H9 (cell line): ENCODE data around the gene NIN. TPM values are rescaled to one million over a fixed set of nuclear protein-coding genes. Genes with fewer than 3 reads are reported as not detected.

ENCODE experiments used
- DNase-seq: peaks from one replicate; pipeline ENCODE4 v3.0.0-alpha.2; 2017
- H2AFZ ChIP-seq: one replicate; pipeline ENCODE4 v1.6.1; 2013; ENCODE audit warnings: mild to moderate bottlenecking, low read length, control low read depth, moderate library complexity
- H2AK5ac ChIP-seq: 2 replicates; pipeline ENCODE4 v1.6.1; 2013; ENCODE audit warnings: low read length, control low read depth, mixed read lengths; ENCODE audit not compliant: insufficient read length
- H2BK120ac ChIP-seq: one replicate; pipeline ENCODE4 v1.6.1; 2013; ENCODE audit warnings: low read depth, mild to moderate bottlenecking, low read length, control low read depth, inconsistent platforms; ENCODE audit not compliant: poor library complexity, severe bottlenecking
- H2BK12ac ChIP-seq: 2 replicates; pipeline ENCODE4 v1.6.1; 2013; ENCODE audit warnings: low read length, control low read depth, mixed read lengths, low read depth; ENCODE audit not compliant: insufficient read length
- H2BK15ac ChIP-seq: 2 replicates; pipeline ENCODE4 v1.6.1; 2013; ENCODE audit warnings: low read depth, low read length, control low read depth
- H2BK20ac ChIP-seq: one replicate; pipeline ENCODE4 v1.6.1; 2013; ENCODE audit warnings: low read depth, mild to moderate bottlenecking, low read length, control low read depth, inconsistent platforms; ENCODE audit not compliant: poor library complexity, severe bottlenecking
- H2BK5ac ChIP-seq: 2 replicates; pipeline ENCODE4 v1.6.1; 2013; ENCODE audit warnings: low read length, control low read depth, mixed read lengths; ENCODE audit not compliant: insufficient read length
- H3K14ac ChIP-seq: 2 replicates; pipeline ENCODE4 v1.6.1; 2013; ENCODE audit warnings: low read length, control low read depth; ENCODE audit not compliant: insufficient read depth
- H3K18ac ChIP-seq: 2 replicates; pipeline ENCODE4 v1.6.1; 2013; ENCODE audit warnings: low read depth, mild to moderate bottlenecking, mixed read lengths, low read length, control low read depth; ENCODE audit not compliant: insufficient read length
- H3K23ac ChIP-seq: 2 replicates; pipeline ENCODE4 v1.6.1; 2013; ENCODE audit warnings: low read length, control low read depth, mixed read lengths, low read depth; ENCODE audit not compliant: insufficient read length
- H3K23me2 ChIP-seq: 2 replicates; pipeline ENCODE4 v1.6.1; 2013; ENCODE audit warnings: low read depth, mild to moderate bottlenecking, mixed read lengths, low read length, control low read depth; ENCODE audit not compliant: insufficient read length, poor library complexity, severe bottlenecking
- H3K27ac ChIP-seq: 2 replicates; pipeline ENCODE4 v1.5.1; 2013; ENCODE audit warnings: low read length, control low read depth, mixed read lengths, low read depth; ENCODE audit not compliant: insufficient read length
- H3K27me3 ChIP-seq: 2 replicates; pipeline ENCODE4 v1.6.1; 2013; ENCODE audit warnings: low read length, control low read depth, inconsistent platforms; ENCODE audit not compliant: insufficient read depth
- H3K4ac ChIP-seq: 2 replicates; pipeline ENCODE4 v1.6.1; 2013; ENCODE audit warnings: low read depth, mild to moderate bottlenecking, control low read depth, inconsistent platforms, low read length, moderate library complexity
- H3K4me1 ChIP-seq: 2 replicates; pipeline ENCODE4 v1.6.1; 2013; ENCODE audit warnings: low read length, control low read depth, inconsistent platforms; ENCODE audit not compliant: insufficient read depth
- H3K4me2 ChIP-seq: 2 replicates; pipeline ENCODE4 v1.6.1; 2013; ENCODE audit warnings: low read length, control low read depth, mixed read lengths; ENCODE audit not compliant: insufficient read length, insufficient read depth
- H3K56ac ChIP-seq: 2 replicates; pipeline ENCODE4 v1.6.1; 2013; ENCODE audit warnings: low read depth, mild to moderate bottlenecking, mixed read lengths, low read length, control low read depth; ENCODE audit not compliant: insufficient read length
- H3K79me1 ChIP-seq: 2 replicates; pipeline ENCODE4 v1.6.1; 2013; ENCODE audit warnings: low read depth, mild to moderate bottlenecking, moderate library complexity, low read length, control low read depth, inconsistent platforms; ENCODE audit not compliant: insufficient read depth, poor library complexity, severe bottlenecking
- H3K79me2 ChIP-seq: 2 replicates; pipeline ENCODE4 v1.6.1; 2013; ENCODE audit warnings: low read length, control low read depth, inconsistent platforms; ENCODE audit not compliant: insufficient read depth
- H3K9ac ChIP-seq: 2 replicates; pipeline ENCODE4 v1.6.1; 2013; ENCODE audit warnings: low read length, control low read depth, mixed read lengths; ENCODE audit not compliant: insufficient read length; ENCODE audit errors: extremely low read depth
- H3K9me3 ChIP-seq: one replicate; pipeline ENCODE4 v1.6.1; 2013; ENCODE audit warnings: low read depth, low read length, inconsistent platforms; ENCODE audit not compliant: control insufficient read depth
- H3T11ph ChIP-seq: one replicate; pipeline ENCODE4 v1.6.1; 2013; ENCODE audit warnings: mild to moderate bottlenecking, low read length, control low read depth, inconsistent platforms
- H4K20me1 ChIP-seq: one replicate; pipeline ENCODE4 v1.6.1; 2013; ENCODE audit not compliant: control insufficient read depth, insufficient read length, insufficient read depth
- H4K5ac ChIP-seq: 2 replicates; pipeline ENCODE4 v1.6.1; 2013; ENCODE audit warnings: low read depth, mild to moderate bottlenecking, mixed read lengths, low read length, control low read depth; ENCODE audit not compliant: insufficient read length
- H4K8ac ChIP-seq: replicated peaks from 2 replicates; pipeline ENCODE4 v1.6.1; 2013; ENCODE audit warnings: low read length, control low read depth, mixed read lengths, low read depth; ENCODE audit not compliant: insufficient read length
- H4K91ac ChIP-seq: 2 replicates; pipeline ENCODE4 v1.6.1; 2013; ENCODE audit warnings: low read depth, mild to moderate bottlenecking, moderate library complexity, mixed read lengths, low read length, control low read depth; ENCODE audit not compliant: insufficient read length
- H3K27ac Mint-ChIP-seq, 3 experiments: 2 replicates in 2 of 3; 3 replicates in 1 of 3; pipeline ENCODE4 v1.8.0; 2020 to 2021; ENCODE audit warnings: mixed read lengths in 3 of 3, mild to moderate bottlenecking in 1 of 3, moderate library complexity in 1 of 3
- H3K27me3 Mint-ChIP-seq: 2 replicates; pipeline ENCODE4 v1.8.0; 2021; ENCODE audit warnings: low read depth, mild to moderate bottlenecking, moderate library complexity, mixed read lengths
- H3K36me3 Mint-ChIP-seq, 3 experiments: 2 replicates in 2 of 3; 3 replicates in 1 of 3; pipeline ENCODE4 v1.8.0; 2020 to 2021; ENCODE audit warnings: low read depth in 3 of 3, mixed read lengths in 3 of 3; ENCODE audit not compliant: insufficient read depth in 1 of 3
- H3K4me1 Mint-ChIP-seq, 2 experiments: 2 replicates each; pipeline ENCODE4 v1.8.0; 2020; ENCODE audit warnings: mixed read lengths in 2 of 2
- H3K4me3 Mint-ChIP-seq, 2 experiments: 2 replicates in 1 of 2; 3 replicates in 1 of 2; pipeline ENCODE4 v1.8.0; 2020 to 2021; ENCODE audit warnings: mild to moderate bottlenecking in 2 of 2, mixed read lengths in 2 of 2, moderate library complexity in 1 of 2
- H3K9me3 Mint-ChIP-seq, 2 experiments: 2 replicates in 1 of 2; 3 replicates in 1 of 2; pipeline ENCODE4 v1.8.0; 2020; ENCODE audit warnings: mild to moderate bottlenecking in 2 of 2, mixed read lengths in 2 of 2, moderate library complexity in 1 of 2
- WGBS: extraction: QIAGEN DNeasy Blood & Tissue Kit; methylation state at CpG from one replicate; pipeline ENCODE4 v1.1.7; 2013; ENCODE audit warnings: missing lambda C conversion rate, low lambda C conversion rate, mixed read lengths; ENCODE audit not compliant: insufficient read length; ENCODE audit errors: extremely low coverage; 5-methylcytosine and 5-hydroxymethylcytosine counted together
- total RNA-seq: library from RNA; stranded (reverse); gene quantifications from 2 replicates; pipeline ENCODE4 v1.2.1, GENCODE V29; 2021
- TF ChIP-seq, protein P1 (sequence below): fragments of 200-600 bp; sonication (generic); conservative IDR thresholded peaks from 3 replicates; pipeline ENCODE4 v1.8.0; 2021; ENCODE audit warnings: antibody characterized with exemption, mild to moderate bottlenecking

NIN gene
- total RNA-seq, 1 experiment from 2014 or later: 18.4 TPM

DNA sequence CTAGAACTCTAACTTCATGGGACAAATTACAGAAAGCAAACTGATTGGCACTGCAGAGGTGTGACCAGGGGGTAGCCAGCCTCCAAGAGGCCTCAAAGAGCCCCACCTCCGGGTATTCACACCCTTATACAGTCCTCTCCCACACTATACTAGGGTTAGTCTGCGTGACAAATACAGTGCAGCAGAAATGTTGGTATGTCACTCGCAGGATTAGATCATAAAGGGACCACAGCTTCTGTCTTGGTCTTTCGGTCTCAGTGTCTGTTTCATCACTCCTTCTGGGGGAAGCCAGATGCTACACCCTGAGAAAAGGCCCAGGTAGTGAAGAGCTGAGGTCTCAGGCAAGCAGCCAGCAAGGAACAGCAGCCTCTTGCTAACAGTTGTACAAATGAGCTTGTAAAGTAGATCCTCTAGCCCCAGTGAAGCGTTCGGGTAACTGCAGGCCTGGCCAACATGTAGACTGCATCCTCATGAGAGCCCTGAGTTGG is 94.0 kb downstream of the NIN start:
- H3K79me1 ChIP-seq: no peaks in the 10 kb centered on the region
- WGBS: no CpG with 5 or more reads among the region's 6 CpGs
- no peaks in the 10 kb centered on the region for H3K9me3 Mint-ChIP-seq
- no peak overlapping the region for H3K4me2 ChIP-seq
- H3K14ac ChIP-seq: no peak overlapping the region
- H3K4ac ChIP-seq: no peak overlapping the region
- DNase-seq: no peak
- H3K9ac ChIP-seq: no peak overlapping the region
- no peak overlapping the region for H3K27ac Mint-ChIP-seq
- no peak overlapping the region for H2BK5ac ChIP-seq
- no peak overlapping the region for H2AK5ac ChIP-seq
- no peak overlapping the region for H3K56ac ChIP-seq
- no peak overlapping the region for H2BK120ac ChIP-seq
- TF ChIP-seq, protein P1, sequence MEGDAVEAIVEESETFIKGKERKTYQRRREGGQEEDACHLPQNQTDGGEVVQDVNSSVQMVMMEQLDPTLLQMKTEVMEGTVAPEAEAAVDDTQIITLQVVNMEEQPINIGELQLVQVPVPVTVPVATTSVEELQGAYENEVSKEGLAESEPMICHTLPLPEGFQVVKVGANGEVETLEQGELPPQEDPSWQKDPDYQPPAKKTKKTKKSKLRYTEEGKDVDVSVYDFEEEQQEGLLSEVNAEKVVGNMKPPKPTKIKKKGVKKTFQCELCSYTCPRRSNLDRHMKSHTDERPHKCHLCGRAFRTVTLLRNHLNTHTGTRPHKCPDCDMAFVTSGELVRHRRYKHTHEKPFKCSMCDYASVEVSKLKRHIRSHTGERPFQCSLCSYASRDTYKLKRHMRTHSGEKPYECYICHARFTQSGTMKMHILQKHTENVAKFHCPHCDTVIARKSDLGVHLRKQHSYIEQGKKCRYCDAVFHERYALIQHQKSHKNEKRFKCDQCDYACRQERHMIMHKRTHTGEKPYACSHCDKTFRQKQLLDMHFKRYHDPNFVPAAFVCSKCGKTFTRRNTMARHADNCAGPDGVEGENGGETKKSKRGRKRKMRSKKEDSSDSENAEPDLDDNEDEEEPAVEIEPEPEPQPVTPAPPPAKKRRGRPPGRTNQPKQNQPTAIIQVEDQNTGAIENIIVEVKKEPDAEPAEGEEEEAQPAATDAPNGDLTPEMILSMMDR: no peak
- H3K23me2 ChIP-seq: no peaks in the 10 kb centered on the region
- peaks cover 11 to 27% (median 14%) of the 10 kb centered on the region in 3 experiments; a peak in 5 of 7 replicates for H3K36me3 Mint-ChIP-seq
- H2AFZ ChIP-seq: no peak overlapping the region
- H3K9me3 ChIP-seq: no peaks in the 10 kb centered on the region
- no peak overlapping the region for H4K8ac ChIP-seq
- no peak overlapping the region for H4K91ac ChIP-seq
- no peaks in the 10 kb centered on the region for H4K20me1 ChIP-seq
- H3K27ac ChIP-seq: no peak overlapping the region
- H3K27me3 Mint-ChIP-seq: no peaks in the 10 kb centered on the region
- H3K18ac ChIP-seq: no peak overlapping the region
- no peak overlapping the region for H2BK20ac ChIP-seq
- no peak overlapping the region for H3K23ac ChIP-seq
- no peaks in the 10 kb centered on the region; the same call in 1 of the 2 replicates for H3K4me1 ChIP-seq
- no peaks in the 10 kb centered on the region; the same call in 1 of the 2 replicates for H3K79me2 ChIP-seq
- H3K4me3 Mint-ChIP-seq: no peak overlapping the region
- H3K27me3 ChIP-seq: no peaks in the 10 kb centered on the region
- no peak overlapping the region for H2BK12ac ChIP-seq
- H3K4me1 Mint-ChIP-seq: peaks cover 0 to 4% of the 10 kb centered on the region in 2 experiments; a peak in 2 of 4 replicates
- H4K5ac ChIP-seq: no peak overlapping the region
- no peak overlapping the region for H2BK15ac ChIP-seq
- no peak overlapping the region for H3T11ph ChIP-seq
